K562 (cell line): ENCODE data around the gene ECI2. TPM values are rescaled to one million over a fixed set of nuclear protein-coding genes. Genes with fewer than 3 reads are reported as not detected.

ENCODE experiments used
- ATAC-seq: fragments of 200-7000 bp; cut with Tn5 transposase; 3 replicates; pipeline ENCODE4 v1.9.1; 2020; ENCODE audit warnings: moderate library complexity
- BruUV-seq: library from RNA; stranded (reverse); fragments of 400-500 nt; replicated peaks from 2 replicates; lab custom pipeline; 2021; lab: Mats Ljungman, UMichigan
- CTCF ChIA-PET: fragments of 300-600 bp; formaldehyde crosslinking; extraction: SDS; loops from one replicate; lab custom pipeline; 2021; ENCODE audit warnings: low intra/inter-chr PET ratio; lab: Yijun Ruan, JAX
- POLR2A ChIA-PET: fragments of 300-600, 350-650 bp; sonication (Branson Sonifier 250); formaldehyde crosslinking; extraction: SDS; loops from one replicate; lab custom pipeline; 2021; ENCODE audit warnings: antibody characterized with exemption, inconsistent platforms; lab: Yijun Ruan, JAX
- DNase-seq, 4 experiments: peaks; one replicate each; pipeline versions ENCODE4 v3.0.0 to v3.0.0-alpha.2; 2011 to 2018; ENCODE audit warnings: low spot score in 3 of 4, mixed read lengths in 3 of 4; ENCODE audit errors: extremely low read depth in 1 of 4
- FAIRE-seq: peaks from 2 replicates; lab custom pipeline; 2011; peaks lifted over from hg19 to GRCh38; lab: Jason Lieb, UNC
- H2AFZ ChIP-seq: 2 replicates; pipeline ENCODE4 v1.6.0; 2011; ENCODE audit warnings: low read depth, low read length, control low read depth, inconsistent platforms
- H3K27ac ChIP-seq: fragments of 200-600 bp; 3 replicates; pipeline ENCODE4 v1.8.0; 2011; ENCODE audit warnings: low read depth, mild to moderate bottlenecking, control low read depth, inconsistent platforms, low read length, moderate library complexity, mixed read lengths; ENCODE audit errors: extremely low read depth
- H3K27me3 ChIP-seq, 2 experiments: fragments of 300-600 bp in 1 of 2; 2 replicates in 1 of 2; 3 replicates in 1 of 2; pipeline versions ENCODE4 v1.6.0 to v1.8.0; 2011; ENCODE audit warnings: inconsistent platforms in 2 of 2, low read length in 2 of 2, mild to moderate bottlenecking in 1 of 2, mixed read lengths in 1 of 2, moderate library complexity in 1 of 2; ENCODE audit not compliant: control insufficient read depth in 2 of 2, insufficient read depth in 2 of 2
- H3K36me3 ChIP-seq: fragments of 300-600 bp; 3 replicates; pipeline ENCODE4 v1.8.0; 2011; ENCODE audit warnings: mild to moderate bottlenecking, low read length, inconsistent platforms; ENCODE audit not compliant: control insufficient read depth, insufficient read depth
- H3K4me1 ChIP-seq, 2 experiments: fragments of 200-600 bp in 1 of 2; replicated peaks in 1 of 2; 2 replicates in 1 of 2; 3 replicates in 1 of 2; pipeline versions ENCODE4 v1.5.1 to v1.8.0; 2011; ENCODE audit warnings: inconsistent platforms in 2 of 2, low read length in 2 of 2, mild to moderate bottlenecking in 1 of 2, mixed read lengths in 1 of 2, moderate library complexity in 1 of 2; ENCODE audit not compliant: control insufficient read depth in 2 of 2, insufficient read depth in 2 of 2
- H3K4me2 ChIP-seq: 2 replicates; pipeline ENCODE4 v1.6.1; 2011; ENCODE audit warnings: low read length, control low read depth, inconsistent platforms, mixed read lengths; ENCODE audit not compliant: insufficient read depth
- H3K4me3 ChIP-seq: fragments of 200-600 bp; sonication (generic), shearing (Covaris generic); 2 replicates; pipeline ENCODE4 v1.5.1; 2016; ENCODE audit warnings: control low read depth, inconsistent platforms
- H3K79me2 ChIP-seq: fragments of 200-600 bp; 3 replicates; pipeline ENCODE4 v1.8.0; 2011; ENCODE audit warnings: low read length, inconsistent platforms; ENCODE audit not compliant: control insufficient read depth, insufficient read depth
- H3K9ac ChIP-seq, 2 experiments: 2 replicates each; pipeline versions ENCODE4 v1.6.0 to v1.6.1; 2011; ENCODE audit warnings: low read depth in 2 of 2, low read length in 2 of 2, control low read depth in 1 of 2, inconsistent platforms in 1 of 2, mild to moderate bottlenecking in 1 of 2, mixed read lengths in 1 of 2; ENCODE audit not compliant: insufficient read depth in 1 of 2
- H3K9me1 ChIP-seq: one replicate; pipeline ENCODE4 v1.6.0; 2011; ENCODE audit warnings: inconsistent platforms, mild to moderate bottlenecking, low read length, moderate library complexity; ENCODE audit not compliant: control insufficient read depth, insufficient read depth
- H3K9me3 ChIP-seq: replicated peaks from 2 replicates; pipeline ENCODE4 v1.5.1; 2011; ENCODE audit warnings: low read depth, low read length, inconsistent platforms; ENCODE audit not compliant: control insufficient read depth, insufficient read depth
- H4K20me1 ChIP-seq: replicated peaks from 2 replicates; pipeline ENCODE4 v1.6.1; 2011; ENCODE audit warnings: low read length, inconsistent platforms, mixed read lengths; ENCODE audit not compliant: control insufficient read depth, insufficient read depth
- ARID1B ChIP-seq: fragments of 450-650 bp; IDR thresholded peaks from 2 replicates; pipeline ENCODE4 v1.6.1; 2016; ENCODE audit warnings: antibody characterized with exemption, mild to moderate bottlenecking, inconsistent platforms
- CBFA2T2 ChIP-seq: fragments of 450-650 bp; conservative IDR thresholded peaks from 2 replicates; pipeline ENCODE4 v1.6.1; 2017; ENCODE audit warnings: mild to moderate bottlenecking
- CBFA2T3 ChIP-seq: fragments of 450-650 bp; IDR thresholded peaks from 2 replicates; pipeline ENCODE4 v1.6.1; 2017
- CBX5 ChIP-seq: IDR thresholded peaks from 2 replicates; pipeline ENCODE4 v1.6.1; 2014; ENCODE audit warnings: low read depth, borderline replicate concordance
- CCNT2 ChIP-seq: IDR thresholded peaks from 2 replicates; pipeline ENCODE4 v1.6.1; 2011; ENCODE audit warnings: borderline replicate concordance, low read depth, mild to moderate bottlenecking, moderate library complexity, mixed read lengths, low read length; ENCODE audit not compliant: insufficient read length; ENCODE audit errors: extremely low read depth
- FOSL1 ChIP-seq: fragments of 200-800 bp; sonication (Bioruptor generic); conservative IDR thresholded peaks from 2 replicates; pipeline ENCODE4 v1.6.1; 2016; ENCODE audit warnings: missing genetic modification characterization, missing compliant biosample characterization
- GTF2F1 ChIP-seq: IDR thresholded peaks from 2 replicates; pipeline ENCODE4 v1.6.1; 2011; ENCODE audit warnings: low read depth, low read length, improper control_type of control experiment
- KDM1A ChIP-seq, 2 experiments: fragments of 450-650 bp; IDR thresholded peaks; 2 replicates each; pipeline ENCODE4 v1.6.1; 2016; ENCODE audit warnings: mild to moderate bottlenecking in 2 of 2
- KLF16 ChIP-seq: IDR thresholded peaks from 2 replicates; pipeline ENCODE4 v1.6.1; 2016; ENCODE audit warnings: antibody characterized with exemption
- MCM2 ChIP-seq: fragments of 450-650 bp; IDR thresholded peaks from 2 replicates; pipeline ENCODE4 v1.6.1; 2017; ENCODE audit warnings: low read depth, mild to moderate bottlenecking
- NCOR1 ChIP-seq: fragments of 450-650 bp; IDR thresholded peaks from 2 replicates; pipeline ENCODE4 v1.6.1; 2016; ENCODE audit warnings: mild to moderate bottlenecking, moderate library complexity
- PHB2 ChIP-seq: fragments of 450-650 bp; IDR thresholded peaks from 2 replicates; pipeline ENCODE4 v1.6.1; 2017; ENCODE audit warnings: low read depth
- PML ChIP-seq: IDR thresholded peaks from 2 replicates; pipeline ENCODE4 v1.6.1; 2012; ENCODE audit warnings: low read length, inconsistent platforms
- RBM22 ChIP-seq: fragments of 200-400 bp; formaldehyde crosslinking; IDR thresholded peaks from 2 replicates; pipeline ENCODE4 v1.6.1; 2018; ENCODE audit warnings: low read length, low read depth; ENCODE audit not compliant: poor library complexity, severe bottlenecking
- RCOR1 ChIP-seq, 2 experiments: IDR thresholded peaks; 2 replicates each; pipeline ENCODE4 v1.6.1; 2012; ENCODE audit warnings: low read depth in 2 of 2, low read length in 2 of 2, borderline replicate concordance in 1 of 2, improper control_type of control experiment in 1 of 2
- SMARCA4 ChIP-seq: fragments of 450-650 bp; IDR thresholded peaks from 2 replicates; pipeline ENCODE4 v1.6.1; 2016
- SREBF1 ChIP-seq: fragments of 150-350 bp; IDR thresholded peaks from 2 replicates; pipeline ENCODE4 v1.6.1; 2014; ENCODE audit warnings: antibody characterized with exemption, low read depth, low read length, borderline replicate concordance
- TAL1 ChIP-seq: fragments of 450-650 bp; IDR thresholded peaks from 2 replicates; pipeline ENCODE4 v1.6.1; 2016; ENCODE audit warnings: mild to moderate bottlenecking
- TEAD4 ChIP-seq, 2 experiments: sonication (generic) in 1 of 2; formaldehyde crosslinking in 1 of 2; IDR thresholded peaks; 2 replicates each; pipeline versions ENCODE4 v1.6.1 to v1.8.0; 2012 to 2022; ENCODE audit warnings: borderline replicate concordance in 1 of 2, inconsistent platforms in 1 of 2, low read length in 1 of 2, mild to moderate bottlenecking in 1 of 2, missing genetic modification reagents in 1 of 2
- ZKSCAN3 ChIP-seq: fragments of 250-450 bp; sonication (Bioruptor Pico); IDR thresholded peaks from 2 replicates; pipeline ENCODE4 v1.4.0; 2020
- ZNF282 ChIP-seq: sonication (generic); formaldehyde crosslinking; IDR thresholded peaks from 2 replicates; pipeline ENCODE4 v1.8.1; 2023; ENCODE audit warnings: missing genetic modification reagents
- WGBS: fragments of 100-300 bp; shearing (Covaris generic); methylation state at CpG from one replicate; pipeline ENCODE4 v1.1.6; 2016; ENCODE audit warnings: low coverage, mixed read lengths; ENCODE audit not compliant: insufficient coverage; ENCODE audit errors: missing lambda C conversion rate; 5-methylcytosine and 5-hydroxymethylcytosine counted together
- in situ Hi-C: fragments of 300-500 bp; cut with MboI; formaldehyde crosslinking; loops from 4 replicates; pipeline ENCODE4 v1.15.0; 2018; ENCODE audit warnings: inconsistent platforms, mixed read lengths
- intact Hi-C: fragments of 100-400 bp; cut with micrococcal nuclease; formaldehyde crosslinking; loops from 2 replicates; pipeline ENCODE4 v1.14.2; 2022
- polyA plus RNA-seq, 8 experiments: library from polyadenylated mRNA; depleted of rRNA in 4 of 8; stranded (reverse) in 5 of 8; unstranded in 3 of 8; fragments of >200 nt; fragmentation: Nextera tagmentation in 2 of 8; fragmentation: Illumina TruSeq in 1 of 8; extraction: Ambion mirVana in 2 of 8; extraction: Trizol in 1 of 8; gene quantifications; 2 replicates each; pipeline versions ENCODE4 v1.2.1 to v1.2.3, GENCODE V29; 2011 to 2014; ENCODE audit warnings: inconsistent platforms in 1 of 8, missing spikeins in 1 of 8
- total RNA-seq, 7 experiments: library from RNA; depleted of rRNA in 6 of 7; stranded (reverse); fragments of >200 nt in 6 of 7; fragmentation: Illumina TruSeq in 2 of 7; extraction: Trizol in 2 of 7; gene quantifications; 2 replicates each; pipeline versions ENCODE4 v1.2.1 to v1.2.3, GENCODE V29; 2011 to 2021; ENCODE audit warnings: low replicate concordance in 1 of 7
- TF ChIP-seq, protein P1 (sequence below): sonication (generic); formaldehyde crosslinking; IDR thresholded peaks from 2 replicates; pipeline ENCODE4 v1.9.0; 2022; ENCODE audit warnings: mild to moderate bottlenecking, missing genetic modification reagents
- TF ChIP-seq, protein P2 (sequence below): sonication (generic); IDR thresholded peaks from 2 replicates; pipeline ENCODE4 v1.6.1; 2016
- TF ChIP-seq, protein P3 (sequence below): fragments of 250-450 bp; sonication (Bioruptor Pico); IDR thresholded peaks from 2 replicates; pipeline ENCODE4 v1.4.0; 2020; ENCODE audit warnings: mild to moderate bottlenecking

The ECI2 gene
- total and polyA plus RNA-seq, 9 of the 15 experiments (the other 6 are each of a cell fraction or from before 2014, with no cell fraction given) = 80.7 to 377 (median 142) TPM

DNA sequence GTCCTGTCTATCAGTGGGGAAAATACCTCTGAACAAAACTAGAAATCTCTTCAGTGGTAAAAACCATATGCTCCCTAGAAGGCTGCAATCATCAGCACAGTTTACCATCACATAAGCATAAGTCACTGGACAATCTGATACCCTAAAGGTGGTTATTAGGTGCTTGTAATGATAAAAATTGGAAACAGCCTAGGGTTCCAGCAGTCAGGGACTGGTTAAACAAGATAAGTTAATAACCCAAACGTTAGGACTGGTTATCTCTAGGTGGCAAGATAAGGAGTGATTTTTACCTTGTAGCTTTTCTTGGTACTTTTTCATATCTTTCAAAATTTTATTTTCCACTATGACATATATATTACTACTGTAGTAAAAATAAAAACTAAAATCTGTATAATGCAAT is 11.0 kb downstream of the ECI2 start:
- no peaks in the 10 kb centered on the region for H3K27me3 ChIP-seq
- ATAC-seq (no peak), DNase-seq (peak in 3 of 4 experiments; percentile 22 to 44 (median 43)), FAIRE-seq (no peak)
- CTCF ChIA-PET = no interaction called here
- H3K4me2 ChIP-seq = no peak overlapping the region
- H3K79me2 ChIP-seq = no peaks in the 10 kb centered on the region
- in situ Hi-C loops = no loop called here
- BruUV-seq = no TSS peak
- no peak overlapping the region for H3K27ac ChIP-seq
- H4K20me1 ChIP-seq = no peaks in the 10 kb centered on the region
- H3K36me3 ChIP-seq = peaks cover 80% of the 10 kb centered on the region
- no peaks in the 10 kb centered on the region for H3K9me1 ChIP-seq
- H2AFZ ChIP-seq = no peak overlapping the region
- H3K4me3 ChIP-seq = no peak overlapping the region
- 0% methylated on average over 1 of the region's 1 CpG for WGBS
- intact Hi-C loops = no loop called here
- POLR2A ChIA-PET = interaction anchor here (0.7 to 2.6 kb wide), 4 partner anchors 10 to 92 kb away, joined by 3 to 15 read pairs (median 4); partner anchors contain the start of gene ECI2
- no peaks in the 10 kb centered on the region for H3K9me3 ChIP-seq
- H3K4me1 ChIP-seq = peaks cover 0 to 33% of the 10 kb centered on the region in 2 experiments; a peak in 2 of 5 replicates
- H3K9ac ChIP-seq = no peak overlapping the region
- TF ChIP-seq, protein P1, sequence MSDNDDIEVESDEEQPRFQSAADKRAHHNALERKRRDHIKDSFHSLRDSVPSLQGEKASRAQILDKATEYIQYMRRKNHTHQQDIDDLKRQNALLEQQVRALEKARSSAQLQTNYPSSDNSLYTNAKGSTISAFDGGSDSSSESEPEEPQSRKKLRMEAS (CRISPR knock-in tag) = no peak
- peak in 1 of 2 experiments; percentile 42; a peak in 1 of 4 replicates for TF ChIP-seq RCOR1 (IDR thresholded peaks at IDR 0.05; ENCODE audit: borderline replicate concordance in 1 of 2, low read depth in 2 of 2, low read length in 2 of 2)
- TF ChIP-seq CCNT2 = peak; percentile 20
- no peak for TF ChIP-seq CBX5
- TF ChIP-seq ARID1B = peak; percentile 67
- no peak for TF ChIP-seq RBM22
- TF ChIP-seq, protein P2, sequence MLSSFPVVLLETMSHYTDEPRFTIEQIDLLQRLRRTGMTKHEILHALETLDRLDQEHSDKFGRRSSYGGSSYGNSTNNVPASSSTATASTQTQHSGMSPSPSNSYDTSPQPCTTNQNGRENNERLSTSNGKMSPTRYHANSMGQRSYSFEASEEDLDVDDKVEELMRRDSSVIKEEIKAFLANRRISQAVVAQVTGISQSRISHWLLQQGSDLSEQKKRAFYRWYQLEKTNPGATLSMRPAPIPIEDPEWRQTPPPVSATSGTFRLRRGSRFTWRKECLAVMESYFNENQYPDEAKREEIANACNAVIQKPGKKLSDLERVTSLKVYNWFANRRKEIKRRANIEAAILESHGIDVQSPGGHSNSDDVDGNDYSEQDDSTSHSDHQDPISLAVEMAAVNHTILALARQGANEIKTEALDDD = peak; percentile 93
- TF ChIP-seq PML = peak; percentile 18; the same call in 1 of the 2 replicates
- 0 out of 2 replicates have a peak, but pooled peaks have one; percentile 19 for TF ChIP-seq FOSL1
- TF ChIP-seq ZKSCAN3 (CRISPR knock-in tag) = no peak
- TF ChIP-seq GTF2F1 = no peak
- peak; percentile 37; the same call in 1 of the 2 replicates for TF ChIP-seq NCOR1
- TF ChIP-seq ZNF282 (CRISPR knock-in tag) = no peak
- TF ChIP-seq TAL1 = peak; percentile 64
- TF ChIP-seq PHB2 = no peak
- TF ChIP-seq, protein P3, sequence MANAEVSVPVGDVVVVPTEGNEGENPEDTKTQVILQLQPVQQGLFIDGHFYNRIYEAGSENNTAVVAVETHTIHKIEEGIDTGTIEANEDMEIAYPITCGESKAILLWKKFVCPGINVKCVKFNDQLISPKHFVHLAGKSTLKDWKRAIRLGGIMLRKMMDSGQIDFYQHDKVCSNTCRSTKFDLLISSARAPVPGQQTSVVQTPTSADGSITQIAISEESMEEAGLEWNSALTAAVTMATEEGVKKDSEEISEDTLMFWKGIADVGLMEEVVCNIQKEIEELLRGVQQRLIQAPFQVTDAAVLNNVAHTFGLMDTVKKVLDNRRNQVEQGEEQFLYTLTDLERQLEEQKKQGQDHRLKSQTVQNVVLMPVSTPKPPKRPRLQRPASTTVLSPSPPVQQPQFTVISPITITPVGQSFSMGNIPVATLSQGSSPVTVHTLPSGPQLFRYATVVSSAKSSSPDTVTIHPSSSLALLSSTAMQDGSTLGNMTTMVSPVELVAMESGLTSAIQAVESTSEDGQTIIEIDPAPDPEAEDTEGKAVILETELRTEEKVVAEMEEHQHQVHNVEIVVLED (CRISPR knock-in tag) = no peak
- peak; percentile 49; the same call in 1 of the 2 replicates for TF ChIP-seq KLF16
- TF ChIP-seq SREBF1 = no peak
- peak; percentile 80 for TF ChIP-seq TEAD4 (IDR thresholded peaks at IDR 0.05; ENCODE audit: low read length)
- no peak for TF ChIP-seq TEAD4 (CRISPR knock-in tag; IDR thresholded peaks at IDR 0.05; ENCODE audit: borderline replicate concordance)
- TF ChIP-seq MCM2 = no peak
- peak; percentile 68 for TF ChIP-seq CBFA2T2
- peak; percentile 31; the same call in 1 of the 2 replicates for TF ChIP-seq SMARCA4
- TF ChIP-seq KDM1A (IDR thresholded peaks at IDR 0.05) = peak; percentile 38 to 59; a peak in 2 of 4 replicates
- peak; percentile 81 for TF ChIP-seq CBFA2T3
